Stimulated activated CD4-positive, alpha-beta T cell treated with anti-CD3 and anti-CD28 coated beads, Interleukin-1b, Interleukin-23, amount 100 ng/mL, for 1 hour (primary cell): ENCODE data around the gene RAB44.
"Not testable (repeated sequence)": the region's sequence is repeated elsewhere in the genome, so short reads cannot be mapped to it uniquely, and the experiment has no call there.

Source experiments
- DNase-seq, 2 donors: peaks; one replicate each; pipeline ENCODE4 v3.0.0-alpha.2; 2020; ENCODE audit warnings: low read depth in 2 of 2

Gene RAB44

DNA sequence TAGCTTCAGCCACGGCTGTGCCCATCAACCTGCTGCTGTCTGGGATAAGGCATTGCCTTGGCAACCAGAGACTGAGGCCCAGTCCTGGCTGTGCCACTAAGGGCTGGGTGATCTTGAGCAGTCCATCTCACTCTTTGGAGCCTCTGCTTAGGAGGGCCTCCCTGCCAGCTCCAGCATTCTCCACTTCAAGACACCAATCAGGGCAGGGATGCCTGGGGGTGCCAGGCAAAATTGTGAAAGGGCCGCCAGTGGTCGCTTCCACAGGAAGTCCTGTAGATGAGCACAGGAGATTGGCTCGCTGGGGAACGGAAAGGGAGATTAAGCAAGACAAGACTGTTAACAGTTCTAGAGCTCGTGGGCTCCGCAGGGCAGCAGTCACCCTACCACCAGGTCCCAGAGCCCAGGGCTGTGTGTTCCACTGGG is at the start of gene RAB44:
Gene RAB44, plus strand, starts transcription at position 346 of the 423 bp plus-strand sequence. CDS start 6,410 bp downstream, outside the sequence.
- DNase-seq = no peak

GRCh38 chr6:36649086-36649485 is 48.5 kb upstream of the RAB44 start:
- DNase-seq = no peak

DNA sequence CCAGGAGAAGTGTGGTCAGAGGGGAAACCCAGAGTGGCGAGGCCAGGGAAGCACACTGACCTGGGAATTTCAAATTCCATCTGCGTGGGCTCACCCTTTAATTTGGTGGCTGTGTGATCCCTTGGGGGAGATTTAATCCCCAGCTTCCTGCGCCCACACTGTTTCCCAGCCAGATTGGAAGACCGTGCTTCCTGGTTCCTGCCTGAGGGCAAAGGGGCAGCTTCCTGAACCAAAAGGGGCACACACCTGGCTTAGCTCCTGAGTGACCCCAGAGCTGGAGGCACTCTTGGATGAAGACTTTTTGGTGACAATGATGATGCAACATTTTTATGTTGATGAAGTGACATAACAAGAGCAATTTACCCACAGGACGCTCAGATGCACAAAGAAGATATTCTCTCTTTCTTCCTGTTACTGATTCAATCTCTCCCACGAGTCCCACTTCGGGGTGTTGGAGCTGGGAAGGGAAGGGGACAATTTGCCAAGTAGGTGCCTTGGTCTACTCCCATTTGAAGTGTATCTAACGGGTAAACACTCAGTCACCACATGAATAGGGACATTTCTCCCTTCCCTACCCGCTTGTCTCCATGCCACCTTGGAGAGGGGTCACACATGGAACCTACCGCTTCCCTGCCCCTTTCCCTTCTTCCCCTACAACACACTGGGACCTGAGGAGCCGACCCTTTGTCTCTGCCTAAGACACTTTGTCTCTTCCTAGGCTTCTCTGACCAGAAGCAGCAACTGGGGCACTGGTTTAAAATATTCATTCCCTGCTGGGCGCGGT is 47.7 kb upstream of the RAB44 start:
- DNase-seq = no peak

DNA sequence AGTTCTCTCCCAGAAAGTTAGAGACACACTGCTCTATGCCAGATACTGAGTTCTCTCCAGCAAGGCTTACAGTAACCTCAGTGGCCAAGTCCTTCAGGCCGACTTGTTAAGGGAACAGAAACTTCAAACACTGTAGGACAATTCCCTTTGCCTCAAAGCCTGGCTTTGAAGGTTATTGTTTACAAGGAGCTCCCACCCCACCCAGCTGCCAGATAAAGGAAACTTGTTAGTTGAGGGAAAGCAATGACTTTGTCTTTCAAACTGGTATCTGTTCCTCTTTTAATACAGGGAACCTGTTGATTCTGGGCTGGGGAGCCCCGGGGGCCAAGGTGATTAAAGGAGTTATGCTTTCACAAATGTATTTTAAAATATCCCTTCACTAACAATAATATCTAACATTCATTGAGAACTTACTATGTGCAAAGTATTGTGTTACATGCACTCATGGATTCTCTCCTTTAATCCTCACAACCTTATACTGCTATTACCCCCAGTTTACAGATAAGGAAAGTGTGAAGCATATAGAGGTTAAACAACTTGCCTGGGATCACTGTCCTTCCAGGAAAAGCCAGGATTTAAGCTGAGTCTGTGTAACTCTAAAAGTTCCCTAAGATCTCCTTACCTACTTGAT is 46.7 kb upstream of the RAB44 start:
- DNase-seq = no peak

DNA sequence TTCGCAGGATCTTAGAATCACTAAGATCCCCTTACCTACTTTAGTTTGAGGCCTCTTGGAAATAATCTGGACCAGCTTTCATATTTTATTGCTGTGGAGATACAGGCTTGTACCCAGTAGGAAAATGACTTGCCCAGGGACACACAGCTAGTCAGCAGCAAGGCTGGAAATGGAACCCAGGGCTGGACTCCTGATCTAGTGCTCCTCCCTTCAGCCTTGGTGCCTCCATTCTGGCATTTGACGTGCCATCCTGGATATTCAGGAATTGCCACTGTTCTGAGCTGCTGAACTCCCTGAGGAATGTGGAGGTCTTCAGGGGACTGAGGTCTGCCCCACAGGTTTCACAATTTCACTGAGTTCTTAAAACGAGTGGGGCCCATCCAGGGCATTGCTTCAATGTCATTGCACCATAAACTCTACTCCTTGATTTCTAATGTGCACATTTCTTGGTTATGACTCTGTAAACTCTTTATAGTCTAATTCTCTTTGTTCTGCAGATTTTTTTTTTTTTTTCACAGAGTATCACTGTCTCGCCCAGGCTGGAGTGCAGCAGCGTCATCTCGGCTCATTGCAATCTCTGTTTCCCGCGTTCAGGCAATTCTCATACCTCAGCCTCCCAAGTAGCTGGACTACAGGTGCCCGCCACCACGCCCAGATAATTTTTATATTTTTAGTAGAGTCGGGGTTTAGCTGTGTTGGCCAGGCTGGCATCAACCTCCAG is 45.8 kb upstream of the RAB44 start:
- DNase-seq = no peak

GRCh38 chr6:36654469-36654868 is 43.2 kb upstream of the RAB44 start:
- DNase-seq = not testable (repeated sequence)

GRCh38 chr6:36655085-36655724 is 42.4 kb upstream of the RAB44 start:
- no peak for DNase-seq

DNA sequence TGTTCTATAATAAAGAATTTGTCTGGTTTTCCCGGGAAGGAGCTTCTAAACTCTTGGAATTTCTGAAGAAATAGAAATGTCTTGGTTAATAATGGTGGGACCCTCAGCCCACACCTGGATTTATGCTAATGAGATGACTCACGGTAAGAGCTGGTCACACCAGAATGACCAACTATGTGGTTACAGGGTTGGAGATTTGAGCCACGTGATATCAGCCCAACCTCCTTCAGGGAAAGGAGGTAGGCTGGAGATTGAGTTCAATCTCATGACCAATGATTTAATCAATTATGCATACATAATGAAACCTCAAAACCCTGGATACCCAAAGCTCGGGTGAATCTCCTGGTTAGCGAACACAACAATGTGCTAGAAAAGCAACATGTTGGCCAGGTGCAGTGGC is 41.2 kb upstream of the RAB44 start:
- no peak for DNase-seq

- DNase-seq = no peak
Observed at GRCh38 chr6:36657271-36657670, 40.4 kb upstream of the RAB44 start.

GRCh38 chr6:36657942-36658544 is 39.6 kb upstream of the RAB44 start:
- no peak for DNase-seq

GRCh38 chr6:36659271-36659670 is 38.4 kb upstream of the RAB44 start:
- DNase-seq = no peak

DNA sequence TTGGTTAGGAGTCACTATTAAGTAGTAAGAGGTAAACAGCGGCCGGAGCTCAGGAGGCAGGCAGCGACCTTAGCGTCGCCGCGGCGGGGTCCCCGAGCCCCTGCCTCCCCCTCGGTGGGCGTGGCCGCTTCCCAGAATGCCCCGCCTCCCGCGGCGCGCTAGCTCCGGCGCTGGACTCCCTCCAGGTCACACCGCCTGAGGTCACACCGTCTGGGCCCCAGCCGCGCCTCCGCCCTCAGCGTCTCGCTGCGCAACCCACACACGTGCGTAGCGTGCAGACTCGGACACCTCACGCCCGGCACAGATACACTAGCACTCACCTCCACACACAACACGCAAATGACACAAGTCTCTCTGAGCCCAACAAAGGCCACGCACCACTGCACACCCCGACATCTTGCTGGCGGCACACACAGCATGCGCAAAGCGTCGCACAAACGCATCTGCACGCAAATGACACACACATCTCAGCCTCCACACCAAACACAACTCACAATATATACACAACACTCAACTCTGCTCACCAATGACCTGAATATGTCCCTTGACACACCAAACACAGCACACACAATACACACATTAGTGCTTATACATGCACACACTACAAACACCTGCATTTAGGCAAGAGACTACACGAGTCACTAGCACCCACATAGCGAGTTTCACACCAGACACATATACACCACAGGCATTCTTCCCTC is 36.7 kb upstream of the RAB44 start:
- no peak for DNase-seq

GRCh38 chr6:36662380-36662779 is 35.2 kb upstream of the RAB44 start:
- no peak for DNase-seq

DNA sequence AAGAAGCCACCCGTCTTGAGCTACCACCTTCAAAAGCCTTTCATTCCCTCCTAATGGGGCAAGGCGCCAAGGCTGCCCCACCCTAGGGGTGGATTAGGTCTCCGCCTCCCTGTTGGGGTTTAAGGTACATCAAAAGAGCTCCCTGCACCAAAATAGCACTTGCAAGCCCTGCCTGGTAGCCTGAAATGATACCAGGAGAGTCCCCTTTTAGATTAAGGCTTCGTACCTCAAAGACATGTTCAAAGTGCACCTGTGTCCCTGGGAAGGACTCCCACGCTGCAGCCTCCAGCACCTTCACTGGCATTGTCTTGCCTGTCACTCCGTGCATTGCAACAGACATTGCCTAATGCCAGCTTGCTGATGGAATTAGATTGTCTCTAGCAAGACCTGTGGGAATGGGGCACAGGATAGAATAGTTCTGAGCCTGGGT is 34.8 kb upstream of the RAB44 start:
- no peak for DNase-seq

DNA sequence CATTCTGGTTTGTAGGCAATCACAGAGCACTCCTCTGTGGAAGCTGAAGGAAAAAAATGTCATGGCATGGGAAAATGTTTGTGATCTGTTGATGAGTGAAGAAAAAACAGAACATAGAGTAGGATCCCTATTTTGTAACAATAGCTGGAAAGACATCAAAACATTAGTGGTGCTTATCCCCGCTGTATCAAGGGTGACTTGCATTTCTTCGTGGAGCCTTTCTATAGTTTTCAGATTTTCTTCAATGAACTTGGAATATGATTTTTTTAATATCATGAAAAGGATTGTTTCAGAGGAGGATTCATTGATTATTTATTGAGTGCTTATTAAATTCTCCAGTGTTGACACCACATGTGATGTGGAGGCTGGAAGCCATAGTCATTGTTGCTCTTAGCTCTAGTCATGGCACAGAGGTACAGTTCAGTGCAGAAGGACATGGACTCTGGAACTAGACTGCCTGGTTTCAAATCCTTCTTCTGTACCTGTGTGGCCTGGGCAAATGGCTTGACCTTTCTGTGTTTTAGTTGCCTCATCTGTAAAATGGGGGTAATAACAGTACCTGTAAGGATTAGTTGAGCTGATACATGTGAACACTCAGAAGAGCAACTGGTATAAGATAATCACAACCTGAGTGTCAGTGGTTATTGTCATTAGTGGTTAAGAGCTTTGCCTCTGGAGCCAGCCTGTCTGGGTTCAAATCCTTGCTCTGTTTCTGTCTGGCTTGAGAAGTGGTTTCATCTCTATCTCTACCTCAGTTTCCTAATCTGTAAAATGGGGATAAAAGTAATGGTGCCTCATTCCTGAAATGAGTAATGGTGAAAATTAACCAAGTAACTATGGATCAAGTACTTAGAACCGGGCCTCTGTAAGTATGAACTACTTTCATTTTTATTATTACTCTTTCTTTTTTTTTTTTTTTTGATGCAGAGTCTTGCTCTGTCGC is 33.9 kb upstream of the RAB44 start:
- no peak for DNase-seq

DNA sequence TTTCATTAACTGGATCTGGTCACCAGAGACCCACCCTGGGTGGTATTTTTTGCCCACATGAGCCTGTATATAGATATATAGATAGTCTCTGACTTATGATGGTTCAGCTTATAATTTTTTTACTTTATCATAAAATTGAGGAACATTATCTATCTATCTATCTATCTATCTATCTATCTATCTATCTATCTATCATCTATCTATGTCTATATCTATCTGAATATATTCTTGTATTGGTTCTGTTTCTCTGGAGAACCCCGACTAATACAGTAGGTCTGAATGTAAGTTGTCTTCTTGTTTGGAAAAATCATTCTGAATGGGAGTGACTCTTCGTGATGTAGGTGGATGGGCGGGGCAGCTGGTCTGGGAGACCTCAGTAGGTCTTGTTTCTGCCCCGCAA is 32.4 kb upstream of the RAB44 start:
- no peak for DNase-seq

- DNase-seq = no peak
Observed at GRCh38 chr6:36666287-36666686, 31.3 kb upstream of the RAB44 start.

DNA sequence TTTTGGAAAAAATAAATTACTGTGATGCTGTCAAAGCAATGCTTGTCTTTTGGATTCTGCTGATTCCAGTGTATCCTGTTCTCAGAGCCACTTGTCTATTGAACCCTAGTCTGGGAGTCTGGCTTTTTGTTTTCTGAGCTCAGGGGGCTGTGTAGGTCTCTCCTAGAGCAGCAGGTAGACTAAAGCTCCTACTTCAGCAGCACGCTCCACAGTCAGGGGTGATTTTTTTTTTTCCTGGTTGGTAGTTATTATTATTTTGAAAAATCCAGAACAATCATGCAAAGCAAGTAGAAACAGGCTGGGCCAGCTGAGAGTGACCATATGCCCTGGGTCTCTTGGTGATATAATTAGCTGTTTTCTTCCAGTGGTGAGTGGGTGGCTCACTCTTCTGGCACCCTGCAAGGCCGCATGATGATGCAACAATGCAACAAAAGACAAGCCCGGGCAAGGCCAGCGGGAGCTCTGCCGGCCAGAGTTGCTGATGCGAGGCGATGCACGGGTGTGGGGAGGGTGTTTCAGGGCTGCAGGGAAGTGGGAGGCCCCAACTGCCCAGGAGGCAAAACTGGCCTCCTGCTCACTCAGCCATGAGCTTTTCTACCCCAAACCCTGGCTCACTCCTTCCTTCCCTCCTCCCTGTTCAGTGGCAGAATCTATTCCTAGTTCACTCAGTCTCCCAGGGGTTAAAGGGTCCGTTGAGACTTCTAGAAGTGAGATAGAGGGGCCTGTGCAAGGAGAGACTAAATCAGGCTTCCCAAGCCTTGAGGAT is 30.6 kb upstream of the RAB44 start:
- no peak for DNase-seq

GRCh38 chr6:36668591-36668990 is 29.0 kb upstream of the RAB44 start:
- no peak for DNase-seq
